H9 (cell line): ENCODE measurements around the gene SUN2. TPM values are rescaled to one million over a fixed set of nuclear protein-coding genes. Genes with fewer than 3 reads are reported as not detected.

ENCODE experiments used
- DNase-seq: peaks from one replicate; pipeline ENCODE4 v3.0.0-alpha.2; 2017
- H2AFZ ChIP-seq: one replicate; pipeline ENCODE4 v1.6.1; 2013; ENCODE audit warnings: mild to moderate bottlenecking, low read length, control low read depth, moderate library complexity
- H2AK5ac ChIP-seq: 2 replicates; pipeline ENCODE4 v1.6.1; 2013; ENCODE audit warnings: low read length, control low read depth, mixed read lengths; ENCODE audit not compliant: insufficient read length
- H2BK120ac ChIP-seq: one replicate; pipeline ENCODE4 v1.6.1; 2013; ENCODE audit warnings: low read depth, mild to moderate bottlenecking, low read length, control low read depth, inconsistent platforms; ENCODE audit not compliant: poor library complexity, severe bottlenecking
- H2BK12ac ChIP-seq: 2 replicates; pipeline ENCODE4 v1.6.1; 2013; ENCODE audit warnings: low read length, control low read depth, mixed read lengths, low read depth; ENCODE audit not compliant: insufficient read length
- H2BK15ac ChIP-seq: 2 replicates; pipeline ENCODE4 v1.6.1; 2013; ENCODE audit warnings: low read depth, low read length, control low read depth
- H2BK20ac ChIP-seq: one replicate; pipeline ENCODE4 v1.6.1; 2013; ENCODE audit warnings: low read depth, mild to moderate bottlenecking, low read length, control low read depth, inconsistent platforms; ENCODE audit not compliant: poor library complexity, severe bottlenecking
- H2BK5ac ChIP-seq: 2 replicates; pipeline ENCODE4 v1.6.1; 2013; ENCODE audit warnings: low read length, control low read depth, mixed read lengths; ENCODE audit not compliant: insufficient read length
- H3K14ac ChIP-seq: 2 replicates; pipeline ENCODE4 v1.6.1; 2013; ENCODE audit warnings: low read length, control low read depth; ENCODE audit not compliant: insufficient read depth
- H3K18ac ChIP-seq: 2 replicates; pipeline ENCODE4 v1.6.1; 2013; ENCODE audit warnings: low read depth, mild to moderate bottlenecking, mixed read lengths, low read length, control low read depth; ENCODE audit not compliant: insufficient read length
- H3K23ac ChIP-seq: 2 replicates; pipeline ENCODE4 v1.6.1; 2013; ENCODE audit warnings: low read length, control low read depth, mixed read lengths, low read depth; ENCODE audit not compliant: insufficient read length
- H3K23me2 ChIP-seq: 2 replicates; pipeline ENCODE4 v1.6.1; 2013; ENCODE audit warnings: low read depth, mild to moderate bottlenecking, mixed read lengths, low read length, control low read depth; ENCODE audit not compliant: insufficient read length, poor library complexity, severe bottlenecking
- H3K27ac ChIP-seq: 2 replicates; pipeline ENCODE4 v1.5.1; 2013; ENCODE audit warnings: low read length, control low read depth, mixed read lengths, low read depth; ENCODE audit not compliant: insufficient read length
- H3K27me3 ChIP-seq: 2 replicates; pipeline ENCODE4 v1.6.1; 2013; ENCODE audit warnings: low read length, control low read depth, inconsistent platforms; ENCODE audit not compliant: insufficient read depth
- H3K4ac ChIP-seq: 2 replicates; pipeline ENCODE4 v1.6.1; 2013; ENCODE audit warnings: low read depth, mild to moderate bottlenecking, control low read depth, inconsistent platforms, low read length, moderate library complexity
- H3K4me1 ChIP-seq: 2 replicates; pipeline ENCODE4 v1.6.1; 2013; ENCODE audit warnings: low read length, control low read depth, inconsistent platforms; ENCODE audit not compliant: insufficient read depth
- H3K4me2 ChIP-seq: 2 replicates; pipeline ENCODE4 v1.6.1; 2013; ENCODE audit warnings: low read length, control low read depth, mixed read lengths; ENCODE audit not compliant: insufficient read length, insufficient read depth
- H3K56ac ChIP-seq: 2 replicates; pipeline ENCODE4 v1.6.1; 2013; ENCODE audit warnings: low read depth, mild to moderate bottlenecking, mixed read lengths, low read length, control low read depth; ENCODE audit not compliant: insufficient read length
- H3K79me1 ChIP-seq: 2 replicates; pipeline ENCODE4 v1.6.1; 2013; ENCODE audit warnings: low read depth, mild to moderate bottlenecking, moderate library complexity, low read length, control low read depth, inconsistent platforms; ENCODE audit not compliant: insufficient read depth, poor library complexity, severe bottlenecking
- H3K79me2 ChIP-seq: 2 replicates; pipeline ENCODE4 v1.6.1; 2013; ENCODE audit warnings: low read length, control low read depth, inconsistent platforms; ENCODE audit not compliant: insufficient read depth
- H3K9ac ChIP-seq: 2 replicates; pipeline ENCODE4 v1.6.1; 2013; ENCODE audit warnings: low read length, control low read depth, mixed read lengths; ENCODE audit not compliant: insufficient read length; ENCODE audit errors: extremely low read depth
- H3K9me3 ChIP-seq: one replicate; pipeline ENCODE4 v1.6.1; 2013; ENCODE audit warnings: low read depth, low read length, inconsistent platforms; ENCODE audit not compliant: control insufficient read depth
- H3T11ph ChIP-seq: one replicate; pipeline ENCODE4 v1.6.1; 2013; ENCODE audit warnings: mild to moderate bottlenecking, low read length, control low read depth, inconsistent platforms
- H4K20me1 ChIP-seq: one replicate; pipeline ENCODE4 v1.6.1; 2013; ENCODE audit not compliant: control insufficient read depth, insufficient read length, insufficient read depth
- H4K5ac ChIP-seq: 2 replicates; pipeline ENCODE4 v1.6.1; 2013; ENCODE audit warnings: low read depth, mild to moderate bottlenecking, mixed read lengths, low read length, control low read depth; ENCODE audit not compliant: insufficient read length
- H4K8ac ChIP-seq: replicated peaks from 2 replicates; pipeline ENCODE4 v1.6.1; 2013; ENCODE audit warnings: low read length, control low read depth, mixed read lengths, low read depth; ENCODE audit not compliant: insufficient read length
- H4K91ac ChIP-seq: 2 replicates; pipeline ENCODE4 v1.6.1; 2013; ENCODE audit warnings: low read depth, mild to moderate bottlenecking, moderate library complexity, mixed read lengths, low read length, control low read depth; ENCODE audit not compliant: insufficient read length
- H3K27ac Mint-ChIP-seq, 3 experiments: 2 replicates in 2 of 3; 3 replicates in 1 of 3; pipeline ENCODE4 v1.8.0; 2020 to 2021; ENCODE audit warnings: mixed read lengths in 3 of 3, mild to moderate bottlenecking in 1 of 3, moderate library complexity in 1 of 3
- H3K27me3 Mint-ChIP-seq: 2 replicates; pipeline ENCODE4 v1.8.0; 2021; ENCODE audit warnings: low read depth, mild to moderate bottlenecking, moderate library complexity, mixed read lengths
- H3K36me3 Mint-ChIP-seq, 3 experiments: 2 replicates in 2 of 3; 3 replicates in 1 of 3; pipeline ENCODE4 v1.8.0; 2020 to 2021; ENCODE audit warnings: low read depth in 3 of 3, mixed read lengths in 3 of 3; ENCODE audit not compliant: insufficient read depth in 1 of 3
- H3K4me1 Mint-ChIP-seq, 2 experiments: 2 replicates each; pipeline ENCODE4 v1.8.0; 2020; ENCODE audit warnings: mixed read lengths in 2 of 2
- H3K4me3 Mint-ChIP-seq, 2 experiments: 2 replicates in 1 of 2; 3 replicates in 1 of 2; pipeline ENCODE4 v1.8.0; 2020 to 2021; ENCODE audit warnings: mild to moderate bottlenecking in 2 of 2, mixed read lengths in 2 of 2, moderate library complexity in 1 of 2
- H3K9me3 Mint-ChIP-seq, 2 experiments: 2 replicates in 1 of 2; 3 replicates in 1 of 2; pipeline ENCODE4 v1.8.0; 2020; ENCODE audit warnings: mild to moderate bottlenecking in 2 of 2, mixed read lengths in 2 of 2, moderate library complexity in 1 of 2
- WGBS: extraction: QIAGEN DNeasy Blood & Tissue Kit; methylation state at CpG from one replicate; pipeline ENCODE4 v1.1.7; 2013; ENCODE audit warnings: missing lambda C conversion rate, low lambda C conversion rate, mixed read lengths; ENCODE audit not compliant: insufficient read length; ENCODE audit errors: extremely low coverage; 5-methylcytosine and 5-hydroxymethylcytosine counted together
- total RNA-seq: library from RNA; stranded (reverse); gene quantifications from 2 replicates; pipeline ENCODE4 v1.2.1, GENCODE V29; 2021
- TF ChIP-seq, protein P1 (sequence below): fragments of 200-600 bp; sonication (generic); conservative IDR thresholded peaks from 3 replicates; pipeline ENCODE4 v1.8.0; 2021; ENCODE audit warnings: antibody characterized with exemption, mild to moderate bottlenecking

The SUN2 gene
- total RNA-seq, 1 experiment from 2014 or later, result 12.0 TPM

DNA sequence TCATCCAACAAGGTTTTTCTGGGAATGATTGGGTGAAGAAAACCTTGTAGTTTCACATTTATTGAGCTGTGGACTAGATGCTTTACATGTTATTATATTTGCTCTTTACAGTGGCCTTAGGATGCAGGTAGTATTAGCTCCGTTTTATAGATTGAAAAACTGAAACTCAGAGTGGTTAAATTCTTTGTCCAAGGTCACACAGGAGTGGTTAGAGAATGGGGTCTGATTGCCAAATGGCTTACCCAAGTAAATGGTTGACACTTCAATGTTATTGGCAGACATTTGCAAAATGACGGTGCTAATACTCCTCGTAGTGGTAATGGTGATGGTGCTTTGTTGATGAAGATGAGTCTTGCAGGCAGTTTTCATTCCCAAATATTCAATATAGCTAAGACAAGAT is 47.8 kb downstream of the SUN2 start:
- TF ChIP-seq, protein P1, sequence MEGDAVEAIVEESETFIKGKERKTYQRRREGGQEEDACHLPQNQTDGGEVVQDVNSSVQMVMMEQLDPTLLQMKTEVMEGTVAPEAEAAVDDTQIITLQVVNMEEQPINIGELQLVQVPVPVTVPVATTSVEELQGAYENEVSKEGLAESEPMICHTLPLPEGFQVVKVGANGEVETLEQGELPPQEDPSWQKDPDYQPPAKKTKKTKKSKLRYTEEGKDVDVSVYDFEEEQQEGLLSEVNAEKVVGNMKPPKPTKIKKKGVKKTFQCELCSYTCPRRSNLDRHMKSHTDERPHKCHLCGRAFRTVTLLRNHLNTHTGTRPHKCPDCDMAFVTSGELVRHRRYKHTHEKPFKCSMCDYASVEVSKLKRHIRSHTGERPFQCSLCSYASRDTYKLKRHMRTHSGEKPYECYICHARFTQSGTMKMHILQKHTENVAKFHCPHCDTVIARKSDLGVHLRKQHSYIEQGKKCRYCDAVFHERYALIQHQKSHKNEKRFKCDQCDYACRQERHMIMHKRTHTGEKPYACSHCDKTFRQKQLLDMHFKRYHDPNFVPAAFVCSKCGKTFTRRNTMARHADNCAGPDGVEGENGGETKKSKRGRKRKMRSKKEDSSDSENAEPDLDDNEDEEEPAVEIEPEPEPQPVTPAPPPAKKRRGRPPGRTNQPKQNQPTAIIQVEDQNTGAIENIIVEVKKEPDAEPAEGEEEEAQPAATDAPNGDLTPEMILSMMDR, result no peak
- H3K4me1 Mint-ChIP-seq, result peaks cover 50 to 54% of the 10 kb centered on the region in 2 experiments
- Histone ChIP-seq H2BK5ac (no peak overlapping the region), H4K20me1 (no peaks in the 10 kb centered on the region), H3K23ac (no peak overlapping the region), H3K9me3 (no peaks in the 10 kb centered on the region), H3K4ac (no peak overlapping the region), H3K9ac (no peak overlapping the region), H2BK20ac (no peak overlapping the region), H3K27ac (no peak overlapping the region), H3K18ac (no peak overlapping the region), H3K79me1 (peaks cover 10% of the 10 kb centered on the region), H3K4me2 (peak overlapping the region; percentile 4), H3K79me2 (peaks cover 39% of the 10 kb centered on the region; the same call in 1 of the 2 replicates), H3K14ac (no peak overlapping the region), H2BK12ac (no peak overlapping the region), H3K27me3 (no peaks in the 10 kb centered on the region), H3K23me2 (peaks cover 11% of the 10 kb centered on the region), H2AK5ac (no peak overlapping the region), H3K56ac (no peak overlapping the region), H4K5ac (no peak overlapping the region), H4K91ac (no peak overlapping the region), H3K4me1 (peaks cover 15% of the 10 kb centered on the region), H4K8ac (no peak overlapping the region), H3T11ph (no peak overlapping the region), H2AFZ (no peak overlapping the region), H2BK15ac (no peak overlapping the region), H2BK120ac (no peak overlapping the region)
- H3K27me3 Mint-ChIP-seq, result no peaks in the 10 kb centered on the region
- H3K4me3 Mint-ChIP-seq, result peak overlapping the region; percentile 16 to 25; a peak in 2 of 5 replicates
- H3K36me3 Mint-ChIP-seq, result peaks cover 7 to 28% (median 25%) of the 10 kb centered on the region in 3 experiments; a peak in 5 of 7 replicates
- DNase-seq, result no peak
- no CpG with 5 or more reads among the region's 3 CpGs for WGBS
- no peak overlapping the region for H3K27ac Mint-ChIP-seq
- no peaks in the 10 kb centered on the region for H3K9me3 Mint-ChIP-seq
